ENCODE measurements around the gene GRID1. TPM values are rescaled to one million over a fixed set of nuclear protein-coding genes. Genes with fewer than 3 reads are reported as not detected.

GRID1 gene
- total and polyA plus RNA-seq, 8 donors = 0.31 to 8.5 (median 1.0) TPM; not detected in 1

DNA sequence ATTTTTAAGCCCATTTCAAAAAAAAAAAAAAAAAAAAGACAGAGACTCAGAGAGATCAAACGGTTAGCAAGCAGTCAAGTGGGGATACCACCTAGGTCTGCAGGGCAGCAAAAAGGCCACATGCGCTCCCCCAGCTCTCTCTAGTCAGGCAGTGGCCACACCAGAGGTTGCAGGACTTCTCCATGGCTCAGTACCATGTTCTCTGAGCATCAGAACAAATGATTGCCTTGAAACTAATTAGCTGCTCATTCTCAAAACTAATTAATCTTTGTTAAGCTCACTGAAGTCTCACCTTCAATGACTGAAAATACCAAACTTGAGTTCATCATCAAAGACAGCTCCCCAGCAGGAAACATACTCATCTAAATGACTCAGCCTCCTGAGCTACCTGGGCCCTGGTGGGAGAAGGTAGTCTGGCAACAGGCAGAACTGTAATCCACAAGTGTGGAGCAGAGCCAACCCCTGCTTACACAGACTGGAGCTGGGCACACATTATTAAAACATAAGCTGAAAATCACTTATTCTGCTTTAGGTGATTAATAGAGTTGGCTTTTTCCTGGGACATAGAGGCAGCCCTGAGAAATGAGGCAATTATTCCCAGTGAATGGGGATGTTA, 319.6 kb downstream of the GRID1 start:
- no peak overlapping the region for H3K27ac ChIP-seq
- WGBS, 5 donors = 66 to 89% (median 70%) methylated on average over 2 of the region's 2 CpGs
- H3K4me3 ChIP-seq = no peak overlapping the region
- no peaks in the 10 kb centered on the region for H3K36me3 ChIP-seq
- intact Hi-C loops (cut with DNase I; ENCODE audit: low total_unique reads) = no loop called here
- TF ChIP-seq EP300 (IDR thresholded peaks at IDR 0.05) (no peak), POLR2A (IDR thresholded peaks at IDR 0.05) (no peak), POLR2AphosphoS5 (IDR thresholded peaks at IDR 0.05) (no peak)
- TF ChIP-seq, protein P1, sequence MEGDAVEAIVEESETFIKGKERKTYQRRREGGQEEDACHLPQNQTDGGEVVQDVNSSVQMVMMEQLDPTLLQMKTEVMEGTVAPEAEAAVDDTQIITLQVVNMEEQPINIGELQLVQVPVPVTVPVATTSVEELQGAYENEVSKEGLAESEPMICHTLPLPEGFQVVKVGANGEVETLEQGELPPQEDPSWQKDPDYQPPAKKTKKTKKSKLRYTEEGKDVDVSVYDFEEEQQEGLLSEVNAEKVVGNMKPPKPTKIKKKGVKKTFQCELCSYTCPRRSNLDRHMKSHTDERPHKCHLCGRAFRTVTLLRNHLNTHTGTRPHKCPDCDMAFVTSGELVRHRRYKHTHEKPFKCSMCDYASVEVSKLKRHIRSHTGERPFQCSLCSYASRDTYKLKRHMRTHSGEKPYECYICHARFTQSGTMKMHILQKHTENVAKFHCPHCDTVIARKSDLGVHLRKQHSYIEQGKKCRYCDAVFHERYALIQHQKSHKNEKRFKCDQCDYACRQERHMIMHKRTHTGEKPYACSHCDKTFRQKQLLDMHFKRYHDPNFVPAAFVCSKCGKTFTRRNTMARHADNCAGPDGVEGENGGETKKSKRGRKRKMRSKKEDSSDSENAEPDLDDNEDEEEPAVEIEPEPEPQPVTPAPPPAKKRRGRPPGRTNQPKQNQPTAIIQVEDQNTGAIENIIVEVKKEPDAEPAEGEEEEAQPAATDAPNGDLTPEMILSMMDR (IDR thresholded peaks at IDR 0.05) = no peak
- no peaks in the 10 kb centered on the region for H3K27me3 ChIP-seq
- no peaks in the 10 kb centered on the region for H3K4me1 ChIP-seq
- no peak for DNase-seq
- no peaks in the 10 kb centered on the region for H3K9me3 ChIP-seq

DNA sequence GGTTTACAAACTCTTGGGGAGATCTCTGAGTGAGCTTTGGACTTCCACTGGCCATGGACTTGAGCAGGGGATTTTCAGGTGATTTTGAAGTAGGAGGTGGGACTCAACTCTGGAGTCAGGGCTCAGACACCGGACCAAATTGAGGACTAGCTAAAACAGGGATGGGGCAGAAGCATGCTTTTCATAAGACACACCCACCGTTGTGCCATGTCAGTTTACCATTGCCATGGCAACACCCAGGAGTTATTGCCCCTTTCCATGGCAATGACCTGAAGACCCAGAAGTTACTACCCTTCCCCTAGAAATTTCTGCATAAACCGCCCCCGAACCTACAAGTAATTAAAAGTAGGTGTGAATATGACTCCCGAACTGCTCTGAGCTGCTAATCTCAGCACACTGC, 320.7 kb downstream of the GRID1 start:
- Histone ChIP-seq H3K27ac (no peak overlapping the region), H3K4me3 (no peak overlapping the region), H3K27me3 (no peaks in the 10 kb centered on the region), H3K36me3 (no peaks in the 10 kb centered on the region), H3K9me3 (no peaks in the 10 kb centered on the region), H3K4me1 (no peaks in the 10 kb centered on the region)
- WGBS, 5 donors = 74 to 89% (median 80%) methylated on average over 5 of the region's 5 CpGs
- no peak for DNase-seq
- intact Hi-C loops (cut with DNase I; ENCODE audit: low total_unique reads) = no loop called here
- no peak for TF ChIP-seq POLR2AphosphoS5 (IDR thresholded peaks at IDR 0.05)
- TF ChIP-seq EP300 (IDR thresholded peaks at IDR 0.05) = no peak
- TF ChIP-seq POLR2A (IDR thresholded peaks at IDR 0.05) = no peak
- TF ChIP-seq, protein P1 (IDR thresholded peaks at IDR 0.05) = no peak

DNA sequence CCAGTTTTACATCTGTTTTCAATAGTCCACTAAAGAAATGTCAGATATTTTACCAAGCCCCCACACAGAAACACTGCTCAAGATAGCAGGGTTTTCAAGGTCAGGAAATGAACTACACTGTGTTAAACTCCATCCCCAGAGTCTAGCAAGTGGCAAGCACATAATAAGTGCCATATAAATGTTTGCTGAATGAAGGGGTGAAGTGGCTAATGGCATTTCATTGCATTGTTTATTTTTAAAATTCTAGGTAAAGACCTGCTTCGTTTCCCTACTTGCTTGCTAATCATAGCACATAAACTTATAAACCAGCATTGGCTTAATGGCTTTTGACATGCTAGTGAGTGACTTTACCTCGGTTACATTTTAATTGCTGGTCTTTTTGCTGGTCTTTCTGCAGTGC, 322.6 kb downstream of the GRID1 start:
- no peaks in the 10 kb centered on the region for H3K4me1 ChIP-seq
- 49 to 62% (median 56%) methylated on average over 2 of the region's 2 CpGs for WGBS, 5 donors
- no peaks in the 10 kb centered on the region for H3K27me3 ChIP-seq
- H3K36me3 ChIP-seq = no peaks in the 10 kb centered on the region
- H3K9me3 ChIP-seq = no peaks in the 10 kb centered on the region
- no peak for DNase-seq
- no peak for TF ChIP-seq POLR2AphosphoS5 (IDR thresholded peaks at IDR 0.05)
- TF ChIP-seq POLR2A (IDR thresholded peaks at IDR 0.05) = no peak
- no peak overlapping the region for H3K4me3 ChIP-seq
- H3K27ac ChIP-seq = no peak overlapping the region
- intact Hi-C loops (cut with DNase I; ENCODE audit: low total_unique reads) = no loop called here

DNA sequence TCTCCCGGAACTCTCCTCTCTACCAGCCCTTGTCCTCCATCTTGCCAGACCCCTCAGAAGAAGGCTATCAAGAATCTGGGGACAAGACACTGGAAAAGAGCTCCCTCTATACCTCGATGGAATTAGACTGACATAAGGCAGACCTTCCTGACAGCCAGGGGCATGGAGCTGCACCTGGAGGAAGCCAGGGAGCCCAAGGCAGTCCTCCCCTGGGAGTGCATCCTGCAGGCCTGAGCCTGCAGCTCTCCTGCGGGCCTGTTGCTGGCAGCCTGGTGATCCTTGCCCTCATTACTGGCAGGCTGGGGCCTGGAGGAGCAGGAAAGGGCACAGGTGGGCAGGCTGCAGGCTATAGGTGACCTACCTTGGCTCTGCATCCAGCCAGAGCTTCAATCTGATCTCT, 323.4 kb downstream of the GRID1 start:
- no peak for DNase-seq
- WGBS, 5 donors = 51 to 79% (median 66%) methylated on average over 2 to 3 of the region's 3 CpGs
- H3K27me3 ChIP-seq = no peaks in the 10 kb centered on the region
- H3K27ac ChIP-seq = no peak overlapping the region
- H3K36me3 ChIP-seq = no peaks in the 10 kb centered on the region
- no peaks in the 10 kb centered on the region for H3K9me3 ChIP-seq
- intact Hi-C loops (cut with DNase I; ENCODE audit: low total_unique reads) = no loop called here
- no peak for TF ChIP-seq POLR2A (IDR thresholded peaks at IDR 0.05)
- TF ChIP-seq EP300 (IDR thresholded peaks at IDR 0.05) = no peak
- TF ChIP-seq POLR2AphosphoS5 (IDR thresholded peaks at IDR 0.05) = no peak
- TF ChIP-seq, protein P1 (IDR thresholded peaks at IDR 0.05) = no peak
- no peak overlapping the region for H3K4me3 ChIP-seq
- no peaks in the 10 kb centered on the region for H3K4me1 ChIP-seq

DNA sequence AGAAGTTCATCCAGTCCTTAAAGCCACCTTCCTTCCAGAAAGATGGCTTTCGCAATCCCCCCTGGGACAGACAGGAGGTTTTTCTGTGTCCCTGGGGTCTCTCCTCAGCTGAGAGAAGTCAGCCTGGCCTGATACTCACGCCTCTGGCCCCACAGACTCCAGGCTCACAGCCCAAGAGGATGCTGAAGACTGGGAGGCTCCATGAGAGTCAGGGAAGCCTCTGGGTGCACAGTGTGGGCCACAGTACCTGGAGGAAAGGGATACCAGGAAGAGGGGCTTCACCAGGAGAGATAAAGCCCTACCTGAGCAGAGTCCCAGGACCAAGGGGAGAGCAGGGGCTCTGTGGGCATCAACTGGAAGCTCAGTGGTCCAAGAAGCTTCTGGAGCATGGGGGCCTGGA, 324.4 kb downstream of the GRID1 start:
- no peak for DNase-seq
- Histone ChIP-seq H3K4me1 (no peaks in the 10 kb centered on the region), H3K9me3 (no peaks in the 10 kb centered on the region), H3K27ac (no peak overlapping the region), H3K36me3 (no peaks in the 10 kb centered on the region), H3K27me3 (no peaks in the 10 kb centered on the region), H3K4me3 (no peak overlapping the region)
- TF ChIP-seq POLR2AphosphoS5 (IDR thresholded peaks at IDR 0.05) (no peak), EP300 (IDR thresholded peaks at IDR 0.05) (no peak), POLR2A (IDR thresholded peaks at IDR 0.05) (no peak)
- TF ChIP-seq, protein P1 (IDR thresholded peaks at IDR 0.05) = no peak
- 66 to 74% (median 69%) methylated on average over 2 of the region's 2 CpGs for WGBS, 5 donors
- intact Hi-C loops (cut with DNase I; ENCODE audit: low total_unique reads) = no loop called here
